HEK293T (cell line): ENCODE data around the gene LRRC2.

ENCODE experiments used
- CTCF ChIA-PET: fragments of 350-600 bp; formaldehyde crosslinking; extraction: SDS; loops from one replicate; lab custom pipeline; 2021; ENCODE audit warnings: antibody characterized with exemption, inconsistent platforms; lab: Yijun Ruan, JAX
- POLR2A ChIA-PET: fragments of 350-600 bp; formaldehyde crosslinking; extraction: SDS; loops from one replicate; lab custom pipeline; 2020; ENCODE audit warnings: antibody characterized with exemption, inconsistent platforms; lab: Yijun Ruan, JAX
- DNase-seq: peaks from one replicate; pipeline ENCODE4 v3.0.0; 2012; ENCODE audit warnings: mixed read lengths; ENCODE audit errors: extremely low spot score
- ARNT ChIP-seq: fragments of 450-650 bp; IDR thresholded peaks from 2 replicates; pipeline ENCODE4 v1.6.1; 2017; ENCODE audit warnings: mild to moderate bottlenecking
- BHLHE40 ChIP-seq: fragments of 450-650 bp; IDR thresholded peaks from 2 replicates; pipeline ENCODE4 v1.6.1; 2016; ENCODE audit warnings: mild to moderate bottlenecking, moderate library complexity, borderline replicate concordance
- CTBP1 ChIP-seq: fragments of 450-650 bp; IDR thresholded peaks from 2 replicates; pipeline ENCODE4 v1.6.1; 2016; ENCODE audit warnings: borderline replicate concordance
- ELF4 ChIP-seq: fragments of 450-650 bp; IDR thresholded peaks from 2 replicates; pipeline ENCODE4 v1.6.1; 2017; ENCODE audit warnings: antibody characterized with exemption
- FOXA1 ChIP-seq: fragments of 450-650 bp; IDR thresholded peaks from 2 replicates; pipeline ENCODE4 v1.6.1; 2016; ENCODE audit warnings: mild to moderate bottlenecking
- FOXK2 ChIP-seq: fragments of 450-650 bp; IDR thresholded peaks from 2 replicates; pipeline ENCODE4 v1.6.1; 2016; ENCODE audit warnings: mild to moderate bottlenecking
- FOXM1 ChIP-seq: fragments of 450-650 bp; IDR thresholded peaks from 2 replicates; pipeline ENCODE4 v1.6.1; 2017; ENCODE audit warnings: mild to moderate bottlenecking, borderline replicate concordance
- HDGF ChIP-seq: fragments of 450-650 bp; IDR thresholded peaks from 2 replicates; pipeline ENCODE4 v1.6.1; 2017; ENCODE audit warnings: antibody characterized with exemption, borderline replicate concordance
- L3MBTL2 ChIP-seq: fragments of 450-650 bp; conservative IDR thresholded peaks from 2 replicates; pipeline ENCODE4 v1.6.1; 2016; ENCODE audit warnings: mild to moderate bottlenecking
- LEF1 ChIP-seq: fragments of 450-650 bp; IDR thresholded peaks from 2 replicates; pipeline ENCODE4 v1.6.1; 2017; ENCODE audit warnings: mild to moderate bottlenecking, borderline replicate concordance
- NFRKB ChIP-seq: fragments of 450-650 bp; IDR thresholded peaks from 2 replicates; pipeline ENCODE4 v1.6.1; 2016; ENCODE audit warnings: mild to moderate bottlenecking, moderate library complexity
- PKNOX1 ChIP-seq: fragments of 450-650 bp; IDR thresholded peaks from 2 replicates; pipeline ENCODE4 v1.6.1; 2016
- SP1 ChIP-seq: fragments of 450-650 bp; IDR thresholded peaks from 2 replicates; pipeline ENCODE4 v1.6.1; 2017
- SUZ12 ChIP-seq: fragments of 450-650 bp; IDR thresholded peaks from 2 replicates; pipeline ENCODE4 v1.6.1; 2016; ENCODE audit warnings: mild to moderate bottlenecking
- TARDBP ChIP-seq: fragments of 450-650 bp; IDR thresholded peaks from 2 replicates; pipeline ENCODE4 v1.6.1; 2016
- ZNF384 ChIP-seq: fragments of 450-650 bp; IDR thresholded peaks from 2 replicates; pipeline ENCODE4 v1.6.1; 2016

The LRRC2 gene

GRCh38 chr3:46546896-46547440, 19.1 kb downstream of the LRRC2 start:
- POLR2A ChIA-PET: no interaction called here
- CTCF ChIA-PET: interaction anchor here (1.7 kb wide), 1 partner anchor 57 kb away, joined by 4 read pairs; no protein-coding TSS in a partner anchor
- TF ChIP-seq LEF1 (no peak), HDGF (no peak), BHLHE40 (no peak), FOXA1 (no peak), FOXM1 (no peak), FOXK2 (no peak), TARDBP (no peak), ARNT (no peak), NFRKB (no peak), CTBP1 (no peak), L3MBTL2 (no peak), ZNF384 (no peak), SP1 (no peak), SUZ12 (no peak), PKNOX1 (no peak), ELF4 (no peak)
- no peak for DNase-seq

DNA sequence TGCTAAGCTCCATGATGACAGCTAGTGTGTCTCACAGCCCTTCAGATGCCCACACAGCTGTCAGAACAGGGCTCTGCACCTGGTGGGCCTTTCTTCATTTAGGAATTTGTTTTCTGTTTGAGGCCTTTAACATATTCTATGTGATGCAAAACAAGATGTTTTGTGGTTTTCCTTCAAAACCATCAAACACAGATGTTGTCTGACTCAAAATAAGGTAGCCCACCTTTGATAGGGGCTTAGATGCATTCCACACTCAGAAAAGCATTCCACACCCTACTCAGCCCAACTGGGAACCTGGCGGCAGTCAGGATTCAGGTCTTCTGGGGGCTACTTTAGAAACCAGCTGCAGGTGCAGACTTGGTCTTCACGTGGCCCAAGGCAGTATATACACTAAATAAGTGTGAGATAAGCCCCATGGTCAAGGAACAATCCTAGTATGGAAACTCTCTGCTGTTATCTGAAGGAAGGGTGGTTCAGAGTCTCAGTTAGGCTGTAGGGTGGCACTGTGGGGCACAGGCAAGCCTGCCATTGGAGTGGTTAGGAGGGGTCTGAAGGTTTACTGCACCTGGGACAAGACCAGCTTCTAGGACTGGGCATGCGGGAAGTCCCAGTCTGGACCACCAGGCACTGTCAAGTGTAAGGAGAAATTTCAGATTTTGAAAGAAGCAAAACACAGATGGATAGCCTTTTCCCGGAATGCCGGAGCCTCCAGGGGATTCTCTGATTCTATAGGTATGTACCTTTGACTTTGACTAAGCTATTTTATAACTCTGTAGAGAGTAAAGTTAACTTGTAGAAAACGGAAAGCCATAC, 20.1 kb downstream of the LRRC2 start:
- TF ChIP-seq FOXA1 (no peak), FOXK2 (no peak), PKNOX1 (no peak), FOXM1 (no peak), LEF1 (no peak), ZNF384 (no peak), NFRKB (no peak), L3MBTL2 (no peak), SP1 (no peak), HDGF (no peak), TARDBP (no peak), ARNT (no peak), SUZ12 (no peak)
- ChIA-PET POLR2A (no interaction called here), CTCF (interaction anchor here (0.8 to 1.7 kb wide), 2 partner anchors 12 to 56 kb away, joined by 3 to 4 read pairs; no protein-coding TSS in a partner anchor)
- DNase-seq: no peak

GRCh38 chr3:46544771-46545503, 21.2 kb downstream of the LRRC2 start:
- no peak for DNase-seq
- TF ChIP-seq CTBP1 (no peak), ZNF384 (no peak), SUZ12 (no peak), FOXA1 (no peak)
- POLR2A ChIA-PET: no interaction called here
- CTCF ChIA-PET: interaction anchor here (0.8 to 1.7 kb wide), 2 partner anchors 13 to 55 kb away, joined by 3 to 4 read pairs; no protein-coding TSS in a partner anchor

GRCh38 chr3:46542801-46543201, 23.3 kb downstream of the LRRC2 start:
- ChIA-PET POLR2A (no interaction called here), CTCF (interaction anchor here (0.7 to 1.3 kb wide), 3 partner anchors 23 to 1049 kb away, joined by 4 to 8 read pairs (median 4); no protein-coding TSS in a partner anchor)
- DNase-seq: no peak
- TF ChIP-seq FOXM1 (no peak), CTBP1 (no peak), ARNT (no peak), BHLHE40 (no peak), LEF1 (no peak), HDGF (no peak), SP1 (no peak), FOXK2 (no peak), L3MBTL2 (no peak), FOXA1 (no peak), SUZ12 (no peak)

DNA sequence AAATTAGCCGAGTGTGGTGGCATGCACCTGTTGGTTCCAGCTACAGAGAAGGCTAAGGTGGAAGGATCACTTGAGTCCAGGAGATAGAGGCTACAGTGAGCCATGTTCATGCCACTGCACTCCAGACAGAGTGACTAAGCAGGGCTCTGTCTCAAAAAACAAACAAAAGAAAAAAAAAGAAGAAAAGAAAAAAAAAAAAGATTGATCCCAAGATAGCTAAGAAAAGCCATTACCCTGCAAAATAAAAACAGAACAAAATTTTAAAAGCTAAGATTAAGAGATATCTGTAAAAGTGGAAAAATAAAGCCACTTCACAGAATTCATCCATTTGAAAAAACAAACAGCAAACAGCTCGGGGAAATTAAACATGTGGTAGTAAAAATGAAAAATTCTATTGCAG, 23.8 kb downstream of the LRRC2 start:
- TF ChIP-seq PKNOX1 (no peak), FOXA1 (no peak), FOXK2 (no peak), SUZ12 (no peak), ARNT (no peak), ZNF384 (no peak), SP1 (no peak), CTBP1 (no peak), TARDBP (no peak), LEF1 (no peak), NFRKB (no peak), ELF4 (no peak), L3MBTL2 (no peak), BHLHE40 (no peak), HDGF (no peak), FOXM1 (no peak)
- no peak for DNase-seq
- POLR2A ChIA-PET: no interaction called here
- CTCF ChIA-PET: interaction anchor here (0.7 to 1.3 kb wide), 3 partner anchors 23 to 1049 kb away, joined by 4 to 8 read pairs (median 4); no protein-coding TSS in a partner anchor
